CD4-positive, alpha-beta memory T cell (primary cell): Measurements from ENCODE around the gene TFIP11. TPM values are rescaled to one million over a fixed set of nuclear protein-coding genes. Genes with fewer than 3 reads are reported as not detected.

Source experiments
- CTCF ChIA-PET: fragments of 350-600 bp; sonication (Branson Sonifier 250); formaldehyde crosslinking; loops from one replicate; lab custom pipeline; 2021; ENCODE audit warnings: inconsistent platforms; ENCODE audit not compliant: partially characterized antibody; lab: Charles Lee
- POLR2A ChIA-PET: fragments of 350-600 bp; sonication (Branson Sonifier 250); formaldehyde crosslinking; loops from one replicate; lab custom pipeline; 2021; ENCODE audit not compliant: partially characterized antibody; lab: Charles Lee
- DNase-seq, 5 donors: peaks; one replicate each; pipeline versions ENCODE4 v3.0.0 to v3.0.0-alpha.2; 2020 to 2022; ENCODE audit warnings: mixed read lengths in 1 of 5
- H3K27ac ChIP-seq: one replicate; pipeline ENCODE4 v1.7.0; 2013; ENCODE audit warnings: low read depth, low read length
- H3K27me3 ChIP-seq: 2 replicates; pipeline ENCODE4 v1.7.0; 2013; ENCODE audit warnings: mild to moderate bottlenecking, low read length, moderate library complexity; ENCODE audit not compliant: insufficient read depth
- H3K36me3 ChIP-seq: 2 replicates; pipeline ENCODE4 v1.7.0; 2013; ENCODE audit warnings: mild to moderate bottlenecking, low read length, moderate library complexity; ENCODE audit not compliant: insufficient read depth
- H3K4me1 ChIP-seq: 2 replicates; pipeline ENCODE4 v1.7.0; 2013; ENCODE audit warnings: mild to moderate bottlenecking, low read length, moderate library complexity; ENCODE audit not compliant: insufficient read depth
- H3K4me3 ChIP-seq, 2 donors: one replicate each; pipeline ENCODE4 v1.7.0; 2013; ENCODE audit warnings: low read length in 2 of 2, mild to moderate bottlenecking in 1 of 2
- H3K9me3 ChIP-seq, 2 donors: one replicate each; pipeline ENCODE4 v1.7.0; 2013; ENCODE audit warnings: low read length in 2 of 2, control low read depth in 1 of 2; ENCODE audit not compliant: control insufficient read depth in 1 of 2
- H3K27ac Mint-ChIP-seq, 7 donors: one replicate each; pipeline ENCODE4 v1.8.0; 2020 to 2021; ENCODE audit warnings: mixed read lengths in 7 of 7, mild to moderate bottlenecking in 6 of 7, inconsistent platforms in 3 of 7, moderate library complexity in 3 of 7
- H3K27me3 Mint-ChIP-seq, 2 donors: one replicate each; pipeline ENCODE4 v1.8.0; 2020 to 2021; ENCODE audit warnings: mixed read lengths in 2 of 2
- H3K36me3 Mint-ChIP-seq, 2 donors: one replicate each; pipeline ENCODE4 v1.8.0; 2020 to 2021; ENCODE audit warnings: mixed read lengths in 2 of 2, inconsistent platforms in 1 of 2, mild to moderate bottlenecking in 1 of 2
- H3K4me1 Mint-ChIP-seq, 4 donors: one replicate each; pipeline ENCODE4 v1.8.0; 2020 to 2021; ENCODE audit warnings: mixed read lengths in 4 of 4, mild to moderate bottlenecking in 1 of 4
- H3K4me3 Mint-ChIP-seq, 8 donors: one replicate each; pipeline ENCODE4 v1.8.0; 2020 to 2021; ENCODE audit warnings: mixed read lengths in 8 of 8, mild to moderate bottlenecking in 7 of 8, moderate library complexity in 6 of 8, inconsistent platforms in 3 of 8
- H3K9me3 Mint-ChIP-seq, 8 donors: one replicate each; pipeline ENCODE4 v1.8.0; 2020 to 2021; ENCODE audit warnings: mixed read lengths in 8 of 8, mild to moderate bottlenecking in 5 of 8, inconsistent platforms in 3 of 8, moderate library complexity in 1 of 8
- intact Hi-C: fragments of 100-400 bp; cut with micrococcal nuclease; formaldehyde crosslinking; loops from one replicate; pipeline ENCODE4 v1.15.1; 2023
- polyA plus RNA-seq, 2 donors: library from polyadenylated mRNA; unstranded; fragments of 300-500 nt; fragmentation: Illumina TruSeq; gene quantifications; one replicate each; pipeline ENCODE4 v1.2.3, GENCODE V29; 2021
- total RNA-seq, 2 experiments: library from RNA; stranded (reverse); gene quantifications; one replicate each; pipeline ENCODE4 v1.2.3, GENCODE V29; 2021

The TFIP11 gene
- total and polyA plus RNA-seq, 4 experiments from 2014 or later, result 22.2 to 74.5 (median 59.0) TPM

DNA sequence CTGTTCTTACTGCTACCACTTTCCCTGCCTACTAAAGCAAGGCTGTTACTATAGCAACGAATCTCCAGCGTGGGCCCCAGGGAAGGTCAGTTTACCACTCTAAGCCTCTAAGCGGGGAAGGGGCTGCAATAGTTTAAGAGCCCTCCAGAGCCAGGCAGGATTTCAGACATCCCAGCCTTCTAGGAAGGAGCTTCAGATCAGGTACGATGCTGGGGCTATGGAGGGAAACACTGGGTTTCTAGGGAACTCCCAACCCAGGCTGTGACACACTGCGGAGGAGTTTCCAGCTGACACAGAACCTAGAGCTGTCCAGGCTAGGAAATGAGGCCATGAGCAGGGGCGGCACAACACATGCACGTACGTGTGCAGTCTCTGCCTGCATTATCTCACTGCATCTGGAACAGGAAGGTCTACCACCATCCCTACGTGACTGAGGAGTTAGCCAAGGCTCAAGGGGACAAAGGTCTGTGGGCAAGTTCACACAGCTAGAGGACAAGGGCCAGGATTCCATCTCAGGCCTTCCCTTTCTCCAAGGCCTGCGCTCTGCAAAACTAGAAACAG is 49.1 kb downstream of the TFIP11 start:
- H3K9me3 Mint-ChIP-seq, result no peaks in the 10 kb centered on the region
- POLR2A ChIA-PET, result no interaction called here
- H3K27me3 Mint-ChIP-seq, result no peaks in the 10 kb centered on the region
- no peaks in the 10 kb centered on the region for H3K4me1 ChIP-seq
- peaks cover 50 to 76% of the 10 kb centered on the region in 2 donors for H3K36me3 Mint-ChIP-seq
- H3K27ac Mint-ChIP-seq, result no peak overlapping the region
- CTCF ChIA-PET, result interaction anchor here (0.9 to 5.1 kb wide), 6 partner anchors 10 to 98 kb away, joined by 3 to 79 read pairs (median 4); no protein-coding TSS in a partner anchor
- H3K4me3 Mint-ChIP-seq, result no peak overlapping the region
- no peak overlapping the region for H3K4me3 ChIP-seq
- no peaks in the 10 kb centered on the region for H3K27me3 ChIP-seq
- intact Hi-C loops, result no loop called here
- H3K36me3 ChIP-seq, result peaks cover 56% of the 10 kb centered on the region
- no peaks in the 10 kb centered on the region for H3K9me3 ChIP-seq
- H3K27ac ChIP-seq, result no peak overlapping the region
- peaks cover 0 to 5% (median 0%) of the 10 kb centered on the region in 4 donors for H3K4me1 Mint-ChIP-seq
- DNase-seq, result no peak

DNA sequence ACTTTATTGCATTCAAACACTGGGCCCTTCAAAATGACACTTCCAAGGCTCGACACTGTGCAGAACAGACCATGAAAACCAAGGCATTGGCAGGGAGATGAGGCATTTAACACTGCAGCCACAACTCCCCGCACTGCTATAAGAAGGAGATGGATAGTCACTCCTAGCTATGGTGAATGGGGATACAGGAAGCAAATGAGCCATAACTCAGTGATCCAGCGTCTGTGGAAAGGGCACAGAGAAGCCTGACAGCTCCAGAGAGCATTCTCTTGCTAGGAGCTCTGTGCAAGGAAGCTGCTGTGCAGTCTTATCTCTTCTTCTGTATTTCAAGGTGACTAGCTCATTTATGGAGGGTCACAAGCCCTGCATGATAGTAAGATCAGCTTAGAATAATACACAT is 49.6 kb downstream of the TFIP11 start:
- Histone ChIP-seq H3K36me3 (peaks cover 59% of the 10 kb centered on the region), H3K9me3 (no peaks in the 10 kb centered on the region), H3K27me3 (no peaks in the 10 kb centered on the region), H3K4me1 (no peaks in the 10 kb centered on the region), H3K4me3 (no peak overlapping the region), H3K27ac (no peak overlapping the region)
- Mint-ChIP-seq H3K36me3 (peaks cover 48 to 76% of the 10 kb centered on the region in 2 donors), H3K9me3 (no peaks in the 10 kb centered on the region), H3K4me3 (no peak overlapping the region), H3K4me1 (peaks cover 0 to 5% (median 0%) of the 10 kb centered on the region in 4 donors), H3K27me3 (no peaks in the 10 kb centered on the region), H3K27ac (no peak overlapping the region)
- intact Hi-C loops, result no loop called here
- ChIA-PET POLR2A (no interaction called here), CTCF (interaction anchor here (0.9 to 5.1 kb wide), 7 partner anchors 10 to 98 kb away, joined by 3 to 79 read pairs (median 4); partner anchors contain the start of genes HPS4 and SRRD)
- no peak for DNase-seq

DNA sequence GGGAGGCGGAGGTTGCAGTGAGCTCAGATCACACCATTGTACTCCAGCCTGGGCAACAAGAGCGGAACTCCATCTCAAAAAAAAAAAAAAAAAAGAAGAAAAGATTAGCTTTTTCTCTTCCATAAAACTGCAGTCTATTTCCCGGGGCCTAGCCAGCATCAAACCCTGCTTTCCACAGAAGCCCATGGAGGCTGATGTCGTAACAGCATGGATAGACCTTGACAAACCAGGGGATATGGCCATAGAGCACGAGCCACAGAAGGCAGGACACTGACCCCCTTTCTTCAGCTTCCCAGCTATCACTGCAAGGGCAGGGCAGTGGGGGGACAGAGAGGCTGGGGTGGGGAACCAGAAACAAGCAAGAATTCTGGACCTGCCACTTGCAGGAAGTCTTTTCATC is 50.2 kb downstream of the TFIP11 start:
- no peak overlapping the region for H3K4me3 Mint-ChIP-seq
- ChIA-PET POLR2A (no interaction called here), CTCF (interaction anchor here (1.2 to 5.1 kb wide), 9 partner anchors 9 to 203 kb away, joined by 3 to 79 read pairs (median 9); partner anchors contain the start of genes HPS4 and SRRD)
- H3K27me3 ChIP-seq, result no peaks in the 10 kb centered on the region
- peak overlapping the region in 1 of 7 donors; percentile 30 for H3K27ac Mint-ChIP-seq
- no peaks in the 10 kb centered on the region for H3K9me3 ChIP-seq
- no peak overlapping the region for H3K4me3 ChIP-seq
- DNase-seq, result no peak
- H3K27me3 Mint-ChIP-seq, result no peaks in the 10 kb centered on the region
- H3K4me1 Mint-ChIP-seq, result peaks cover 0 to 5% (median 0%) of the 10 kb centered on the region in 4 donors
- peaks cover 64% of the 10 kb centered on the region for H3K36me3 ChIP-seq
- intact Hi-C loops, result no loop called here
- H3K27ac ChIP-seq, result no peak overlapping the region
- no peaks in the 10 kb centered on the region for H3K9me3 Mint-ChIP-seq
- no peaks in the 10 kb centered on the region for H3K4me1 ChIP-seq
- H3K36me3 Mint-ChIP-seq, result peaks cover 48 to 75% of the 10 kb centered on the region in 2 donors

- ChIA-PET POLR2A (no interaction called here), CTCF (interaction anchor here (0.5 to 5.1 kb wide), 14 partner anchors 12 to 204 kb away, joined by 3 to 79 read pairs (median 5); partner anchors contain the start of genes HPS4 and SRRD)
- H3K36me3 Mint-ChIP-seq, result peaks cover 43 to 71% of the 10 kb centered on the region in 2 donors
- no peak overlapping the region for H3K4me3 Mint-ChIP-seq
- Histone ChIP-seq H3K27me3 (no peaks in the 10 kb centered on the region), H3K27ac (no peak overlapping the region), H3K4me3 (no peak overlapping the region), H3K36me3 (peaks cover 58% of the 10 kb centered on the region), H3K9me3 (no peaks in the 10 kb centered on the region), H3K4me1 (no peaks in the 10 kb centered on the region)
- peak in 3 of 5 donors; percentile 17 to 22 (median 19) for DNase-seq
- H3K4me1 Mint-ChIP-seq, result peaks cover 0 to 5% (median 0%) of the 10 kb centered on the region in 4 donors
- intact Hi-C loops, result no loop called here
- H3K9me3 Mint-ChIP-seq, result no peaks in the 10 kb centered on the region
- H3K27me3 Mint-ChIP-seq, result no peaks in the 10 kb centered on the region
- peak overlapping the region in 1 of 7 donors; percentile 16 for H3K27ac Mint-ChIP-seq
These were observed 51.0 kb downstream of the TFIP11 start for GRCh38 chr22:26461188-26461810.

DNA sequence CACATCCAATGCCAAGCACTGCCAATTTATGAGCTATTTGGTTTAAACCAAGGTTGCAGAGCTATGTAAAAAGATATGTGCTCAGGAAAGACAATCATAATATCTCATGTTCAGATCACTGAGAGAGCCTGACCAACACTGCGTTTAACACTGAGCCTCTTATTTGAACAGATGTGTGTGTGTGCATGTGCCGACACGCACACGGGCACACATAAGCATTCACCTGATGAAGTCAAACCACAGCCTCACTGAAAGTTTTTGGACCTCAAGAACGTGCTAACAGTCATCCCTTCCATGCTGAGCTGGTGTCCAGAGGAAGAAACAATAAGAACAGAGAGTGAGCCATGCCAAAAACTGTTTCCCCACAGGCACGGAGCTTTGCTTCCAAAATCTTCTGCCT is 52.1 kb downstream of the TFIP11 start:
- POLR2A ChIA-PET, result no interaction called here
- no peak overlapping the region for H3K27ac ChIP-seq
- H3K27ac Mint-ChIP-seq, result no peak overlapping the region
- H3K27me3 Mint-ChIP-seq, result no peaks in the 10 kb centered on the region
- H3K4me3 Mint-ChIP-seq, result no peak overlapping the region
- H3K4me1 Mint-ChIP-seq, result peaks cover 0 to 5% (median 0%) of the 10 kb centered on the region in 4 donors
- H3K4me1 ChIP-seq, result no peaks in the 10 kb centered on the region
- intact Hi-C loops, result no loop called here
- peaks cover 44 to 67% of the 10 kb centered on the region in 2 donors for H3K36me3 Mint-ChIP-seq
- H3K4me3 ChIP-seq, result no peak overlapping the region
- no peaks in the 10 kb centered on the region for H3K27me3 ChIP-seq
- peaks cover 50% of the 10 kb centered on the region for H3K36me3 ChIP-seq
- no peak for DNase-seq
- H3K9me3 ChIP-seq, result no peaks in the 10 kb centered on the region
- H3K9me3 Mint-ChIP-seq, result no peaks in the 10 kb centered on the region
- CTCF ChIA-PET, result interaction anchor here (0.7 to 5.1 kb wide), 11 partner anchors 11 to 95 kb away, joined by 3 to 79 read pairs (median 5); partner anchors contain the start of genes HPS4 and SRRD

GRCh38 chr22:26457661-26458272 is 54.5 kb downstream of the TFIP11 start:
- Mint-ChIP-seq H3K27ac (no peak overlapping the region), H3K9me3 (no peaks in the 10 kb centered on the region), H3K4me1 (peaks cover 0 to 5% (median 0%) of the 10 kb centered on the region in 4 donors), H3K27me3 (no peaks in the 10 kb centered on the region), H3K4me3 (no peak overlapping the region), H3K36me3 (peaks cover 31 to 62% of the 10 kb centered on the region in 2 donors)
- no peaks in the 10 kb centered on the region for H3K4me1 ChIP-seq
- intact Hi-C loops, result no loop called here
- no peak overlapping the region for H3K27ac ChIP-seq
- H3K27me3 ChIP-seq, result no peaks in the 10 kb centered on the region
- peaks cover 38% of the 10 kb centered on the region for H3K36me3 ChIP-seq
- H3K4me3 ChIP-seq, result no peak overlapping the region
- DNase-seq, result no peak
- no peaks in the 10 kb centered on the region for H3K9me3 ChIP-seq
- ChIA-PET POLR2A (no interaction called here), CTCF (no interaction called here)
